ENCODE data around the gene NCSTN. TPM values are rescaled to one million over a fixed set of nuclear protein-coding genes. Genes with fewer than 3 reads are reported as not detected.

Gene NCSTN
- total RNA-seq, 2 experiments from 2014 or later = 44.8 to 55.5 TPM

DNA sequence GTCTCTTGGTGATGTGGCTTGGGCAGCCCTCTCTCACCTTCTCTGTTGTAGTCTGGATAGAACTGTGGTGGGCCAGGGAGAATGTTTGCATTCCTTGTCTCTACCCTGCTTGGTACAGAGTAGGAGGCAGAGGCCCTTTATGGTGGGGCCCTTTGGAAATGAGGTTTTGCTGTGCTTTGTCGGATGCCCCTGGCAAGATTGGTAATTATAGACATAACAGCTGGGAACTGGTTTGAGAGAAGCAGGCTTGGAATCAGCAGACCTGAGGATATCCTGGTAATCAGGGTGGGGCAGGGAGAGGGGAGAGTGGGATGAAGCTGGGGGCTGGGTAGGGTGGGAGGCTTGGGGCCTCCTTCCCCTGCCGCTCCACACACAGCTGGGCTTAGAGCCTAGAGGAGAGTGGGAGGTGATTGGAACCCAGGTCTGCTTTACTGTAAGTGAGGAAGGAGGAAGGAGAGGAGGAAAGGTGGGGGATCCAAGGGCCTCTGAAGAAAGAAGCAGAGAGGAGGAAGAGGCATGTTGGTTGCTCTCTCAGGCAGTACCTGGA lies 62.2 kb downstream of the NCSTN start:
- H3K79me2 ChIP-seq (ENCODE audit: insufficient read depth, low read depth, low read length) = no peaks in the 10 kb centered on the region
- H2AFZ ChIP-seq (ENCODE audit: low read length) = no peak overlapping the region
- H3K36me3 ChIP-seq (ENCODE audit: insufficient read depth, low read length) = no peaks in the 10 kb centered on the region
- CTCF ChIA-PET (ENCODE audit: unreplicated experiment) = no interaction called here
- DNase-seq (ENCODE audit: low spot score) = no peak
- no peak overlapping the region for H3K4me3 ChIP-seq (ENCODE audit: low read depth, low read length, poor library complexity, severe bottlenecking)
- H3K9me3 ChIP-seq (ENCODE audit: low read length) = no peaks in the 10 kb centered on the region
- H3K27ac ChIP-seq (ENCODE audit: low read depth, low read length, poor library complexity, severe bottlenecking) = no peak overlapping the region
- intact Hi-C loops (cut with micrococcal nuclease; ENCODE audit: unreplicated experiment) = no loop called here
- no peaks in the 10 kb centered on the region for H4K20me1 ChIP-seq (ENCODE audit: insufficient read depth, low read length)
- BruUV-seq (replicated peaks) = no TSS peak
- no peaks in the 10 kb centered on the region for H3K9me2 ChIP-seq (ENCODE audit: insufficient read depth, low read length)
- POLR2A ChIA-PET = no interaction called here
- TF ChIP-seq EZH2phosphoT487 (IDR thresholded peaks at IDR 0.05; ENCODE audit: borderline replicate concordance, low read depth, low read length) = no peak
- TF ChIP-seq, protein P1, sequence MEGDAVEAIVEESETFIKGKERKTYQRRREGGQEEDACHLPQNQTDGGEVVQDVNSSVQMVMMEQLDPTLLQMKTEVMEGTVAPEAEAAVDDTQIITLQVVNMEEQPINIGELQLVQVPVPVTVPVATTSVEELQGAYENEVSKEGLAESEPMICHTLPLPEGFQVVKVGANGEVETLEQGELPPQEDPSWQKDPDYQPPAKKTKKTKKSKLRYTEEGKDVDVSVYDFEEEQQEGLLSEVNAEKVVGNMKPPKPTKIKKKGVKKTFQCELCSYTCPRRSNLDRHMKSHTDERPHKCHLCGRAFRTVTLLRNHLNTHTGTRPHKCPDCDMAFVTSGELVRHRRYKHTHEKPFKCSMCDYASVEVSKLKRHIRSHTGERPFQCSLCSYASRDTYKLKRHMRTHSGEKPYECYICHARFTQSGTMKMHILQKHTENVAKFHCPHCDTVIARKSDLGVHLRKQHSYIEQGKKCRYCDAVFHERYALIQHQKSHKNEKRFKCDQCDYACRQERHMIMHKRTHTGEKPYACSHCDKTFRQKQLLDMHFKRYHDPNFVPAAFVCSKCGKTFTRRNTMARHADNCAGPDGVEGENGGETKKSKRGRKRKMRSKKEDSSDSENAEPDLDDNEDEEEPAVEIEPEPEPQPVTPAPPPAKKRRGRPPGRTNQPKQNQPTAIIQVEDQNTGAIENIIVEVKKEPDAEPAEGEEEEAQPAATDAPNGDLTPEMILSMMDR (conservative IDR thresholded peaks at IDR 0.05; ENCODE audit: low read length) = no peak
- H3K4me2 ChIP-seq (ENCODE audit: low read length) = no peak overlapping the region
- H3K4me1 ChIP-seq (ENCODE audit: insufficient read depth, low read length, poor library complexity, severe bottlenecking) = peaks cover 12% of the 10 kb centered on the region

GRCh38 chr1:160406131-160406968 lies 63.2 kb downstream of the NCSTN start:
- Histone ChIP-seq H3K4me1 (ENCODE audit: insufficient read depth, low read length, poor library complexity, severe bottlenecking) (peaks cover 12% of the 10 kb centered on the region), H3K27ac (ENCODE audit: low read depth, low read length, poor library complexity, severe bottlenecking) (no peak overlapping the region), H3K9me3 (ENCODE audit: low read length) (no peaks in the 10 kb centered on the region), H3K36me3 (ENCODE audit: insufficient read depth, low read length) (no peaks in the 10 kb centered on the region), H3K4me2 (ENCODE audit: low read length) (no peak overlapping the region), H2AFZ (ENCODE audit: low read length) (no peak overlapping the region), H3K4me3 (ENCODE audit: low read depth, low read length, poor library complexity, severe bottlenecking) (no peak overlapping the region), H4K20me1 (ENCODE audit: insufficient read depth, low read length) (no peaks in the 10 kb centered on the region), H3K9me2 (ENCODE audit: insufficient read depth, low read length) (no peaks in the 10 kb centered on the region), H3K79me2 (ENCODE audit: insufficient read depth, low read depth, low read length) (no peaks in the 10 kb centered on the region)
- TF ChIP-seq EZH2phosphoT487 (IDR thresholded peaks at IDR 0.05; ENCODE audit: borderline replicate concordance, low read depth, low read length) = no peak
- TF ChIP-seq, protein P1 (conservative IDR thresholded peaks at IDR 0.05; ENCODE audit: low read length) = no peak
- DNase-seq (ENCODE audit: low spot score) = no peak
- ChIA-PET CTCF (ENCODE audit: unreplicated experiment) (interaction anchor here (0.6 kb wide), 1 partner anchor 12 kb away, joined by 5 read pairs; no protein-coding TSS in a partner anchor), POLR2A (no interaction called here)
- no TSS peak for BruUV-seq (replicated peaks)
- intact Hi-C loops (cut with micrococcal nuclease; ENCODE audit: unreplicated experiment) = no loop called here
